GM19372 (cell line): Measurements from ENCODE around the gene NXPH1.

Source experiments
- ATAC-seq: cut with Tn5 transposase; IDR thresholded peaks from one replicate; pipeline ENCODE4 v1.9.1; 2021; ENCODE audit warnings: mild to moderate bottlenecking, low read depth, moderate library complexity; ENCODE audit not compliant: unreplicated experiment

NXPH1 gene

DNA sequence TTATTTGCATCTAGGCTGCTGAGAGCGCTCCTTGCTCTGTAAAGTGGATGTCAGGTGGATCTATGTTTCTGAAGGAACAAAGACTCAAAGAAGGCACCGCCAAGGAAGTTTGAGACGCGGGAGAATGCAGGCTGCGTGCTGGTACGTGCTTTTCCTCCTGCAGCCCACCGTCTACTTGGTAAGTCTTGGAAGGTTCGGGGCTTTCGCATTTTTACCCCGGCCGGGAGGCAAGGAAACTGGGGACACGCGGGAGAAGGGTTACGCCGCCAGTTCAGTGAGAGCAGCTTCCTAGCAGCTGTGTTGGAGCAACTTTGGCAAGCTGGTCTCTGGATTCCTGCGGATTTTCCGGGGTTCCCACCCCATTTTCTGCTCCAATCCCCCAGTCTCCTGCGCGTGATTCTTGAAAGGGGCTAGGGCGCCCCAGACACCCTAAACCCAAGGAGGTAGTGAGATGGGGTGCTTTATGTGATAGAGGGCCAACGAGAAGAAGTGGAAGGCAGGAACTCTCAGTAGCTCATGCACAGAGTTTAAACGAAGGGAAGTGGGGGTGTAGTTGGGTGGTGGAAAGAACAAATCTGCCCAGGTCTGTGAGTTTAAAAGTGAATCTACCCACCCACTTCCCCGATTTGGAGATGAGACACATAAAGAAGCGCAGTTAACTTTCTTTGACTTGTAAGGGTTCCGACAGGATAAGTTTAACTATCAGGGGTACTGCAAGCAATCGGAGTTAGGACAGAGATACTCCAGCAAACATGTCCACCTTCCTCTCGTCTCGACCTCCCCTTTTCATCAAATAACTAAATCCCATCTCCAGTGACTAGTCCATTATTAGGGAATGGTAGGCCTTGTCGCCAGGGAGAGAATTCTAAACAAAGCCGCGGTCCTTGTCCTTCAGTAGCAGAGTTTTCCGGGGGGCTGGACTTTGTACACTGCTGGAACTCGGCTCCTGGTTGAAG is 2.5 kb downstream of the NXPH1 start:
- ATAC-seq = no peak

DNA sequence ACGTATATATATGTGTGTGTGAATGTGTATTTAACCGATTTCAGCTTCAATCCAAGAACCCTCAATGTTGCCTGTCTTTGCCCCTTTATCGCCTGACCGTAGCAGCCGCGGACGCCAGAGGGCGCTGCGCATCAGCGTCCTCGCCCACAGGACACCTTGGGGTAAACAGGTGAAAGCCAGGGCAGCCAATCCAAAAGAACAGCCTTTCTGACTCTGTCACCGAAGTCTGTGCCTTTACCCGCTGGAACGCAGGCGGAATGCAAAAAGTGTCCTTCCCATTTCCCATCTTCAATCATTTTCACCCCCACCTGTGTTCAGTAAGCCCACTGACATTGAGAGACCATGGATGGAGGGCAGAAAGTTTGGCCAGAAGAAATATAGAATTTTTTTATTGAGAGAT is 3.6 kb downstream of the NXPH1 start:
- ATAC-seq = peak; percentile 75

DNA sequence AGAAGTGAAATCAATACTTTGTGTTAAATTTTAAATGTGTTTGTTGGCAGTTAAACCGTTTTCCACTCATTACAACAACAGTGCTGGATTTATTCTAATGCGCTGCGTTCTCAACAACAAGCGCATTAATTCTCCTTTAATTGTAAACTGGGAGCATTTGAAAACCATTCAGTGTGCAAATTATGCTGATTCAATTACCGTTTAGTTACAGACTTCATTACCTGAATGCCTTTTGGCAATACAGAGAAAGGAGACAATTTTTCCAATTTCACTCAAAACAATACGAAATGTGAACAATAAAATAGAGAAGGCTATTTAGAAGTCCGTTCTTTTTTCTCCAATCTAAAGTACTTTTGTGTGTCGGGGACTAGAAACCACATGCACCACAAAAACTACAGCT is 4.2 kb downstream of the NXPH1 start:
- ATAC-seq = no peak

DNA sequence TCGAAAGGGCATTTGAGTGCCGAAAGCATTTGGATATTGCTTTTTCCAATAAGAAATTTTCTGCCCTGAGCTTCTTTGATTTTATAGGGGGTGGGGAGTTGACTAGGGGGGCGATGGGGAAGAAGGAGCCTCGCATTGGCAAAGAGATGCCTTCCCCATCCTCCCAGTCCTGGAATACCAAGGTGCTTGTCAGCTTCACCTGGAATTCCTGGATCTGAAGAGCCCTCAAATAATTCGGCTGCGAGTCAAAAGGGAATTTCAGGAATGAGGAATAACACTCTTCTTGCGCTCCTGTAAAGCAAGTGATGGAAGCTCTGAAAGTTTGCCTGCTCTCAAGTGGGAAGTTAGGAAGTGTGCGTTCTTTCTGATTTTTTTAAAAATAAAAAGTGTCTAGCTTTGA is 7.3 kb downstream of the NXPH1 start:
- no peak for ATAC-seq

DNA sequence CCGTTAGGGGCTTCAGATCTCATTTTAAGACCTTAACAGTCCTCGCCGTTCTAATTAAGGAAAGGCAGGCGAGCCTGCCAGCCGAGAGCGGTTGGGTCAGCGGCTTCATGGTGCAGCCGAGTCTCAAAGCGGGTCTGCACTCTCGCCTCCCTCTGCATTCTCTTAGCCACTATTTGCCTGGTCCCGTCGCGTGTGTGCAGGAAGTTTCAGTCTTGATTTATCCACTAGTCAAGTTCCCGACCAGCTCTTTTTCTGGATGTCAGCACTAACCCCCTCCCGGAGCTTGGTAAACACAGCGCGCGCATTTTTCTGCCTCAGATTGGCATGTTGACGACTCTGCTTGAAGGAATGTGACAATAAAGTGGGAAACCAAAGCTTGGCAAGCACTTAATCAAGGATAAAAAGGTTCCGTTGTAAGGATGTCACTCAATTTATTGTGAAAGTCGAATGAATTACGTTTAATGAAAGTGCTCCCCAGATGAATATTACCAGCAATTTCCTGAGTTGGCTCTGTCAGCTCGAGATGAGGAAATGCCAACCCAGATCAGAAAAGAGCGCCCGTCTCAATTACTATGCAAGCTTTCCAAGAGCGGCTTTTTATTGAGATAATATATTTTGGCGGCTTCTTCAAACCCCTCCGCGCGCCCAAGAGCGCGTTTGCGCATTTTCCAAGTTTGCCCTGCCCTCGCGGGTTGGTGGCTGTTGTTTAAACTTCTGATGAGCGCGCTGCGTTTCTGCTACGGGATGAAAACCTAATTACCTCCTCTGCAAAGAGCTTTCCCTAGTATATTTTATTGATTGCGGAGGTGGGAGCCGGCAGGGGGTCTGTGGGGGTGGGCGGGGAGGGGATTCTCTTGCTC is 7.9 kb downstream of the NXPH1 start:
- ATAC-seq = no peak

DNA sequence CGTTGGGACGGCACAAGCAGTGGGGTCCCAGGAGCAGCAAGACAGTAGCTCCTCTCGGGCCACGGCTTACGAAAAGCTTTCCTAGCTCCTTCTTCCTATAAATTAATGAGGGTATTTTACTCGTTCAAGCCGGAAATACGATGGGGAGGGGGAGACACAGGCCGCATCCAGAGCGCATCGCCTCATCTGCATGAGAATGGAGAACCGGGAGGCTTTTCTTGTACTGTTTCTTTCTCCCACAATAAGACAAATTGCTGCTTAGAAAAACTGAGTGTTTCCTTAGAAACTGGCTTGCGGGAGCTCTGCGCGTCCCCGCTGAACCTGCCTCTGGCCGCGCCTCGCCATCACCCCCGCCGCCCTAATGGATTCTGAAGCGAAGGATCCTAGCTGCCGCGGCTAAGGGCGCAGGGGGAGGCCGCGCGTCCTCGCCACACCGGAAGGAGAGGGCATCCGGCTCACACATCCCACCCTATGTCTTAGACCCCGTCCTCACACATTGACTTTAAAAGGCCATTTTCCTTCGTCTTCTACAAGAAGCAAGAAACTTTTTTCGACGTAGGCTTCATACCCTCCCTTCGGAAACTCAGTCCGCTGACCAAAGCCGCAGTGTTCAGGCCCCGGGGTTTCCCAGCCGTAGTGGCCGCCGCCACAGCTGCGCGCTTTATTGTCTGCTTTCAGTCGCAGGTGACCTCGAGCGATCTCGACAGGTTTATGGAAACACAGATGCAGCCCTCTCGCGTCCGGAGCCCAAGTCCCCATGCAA is 8.8 kb downstream of the NXPH1 start:
- no peak for ATAC-seq

DNA sequence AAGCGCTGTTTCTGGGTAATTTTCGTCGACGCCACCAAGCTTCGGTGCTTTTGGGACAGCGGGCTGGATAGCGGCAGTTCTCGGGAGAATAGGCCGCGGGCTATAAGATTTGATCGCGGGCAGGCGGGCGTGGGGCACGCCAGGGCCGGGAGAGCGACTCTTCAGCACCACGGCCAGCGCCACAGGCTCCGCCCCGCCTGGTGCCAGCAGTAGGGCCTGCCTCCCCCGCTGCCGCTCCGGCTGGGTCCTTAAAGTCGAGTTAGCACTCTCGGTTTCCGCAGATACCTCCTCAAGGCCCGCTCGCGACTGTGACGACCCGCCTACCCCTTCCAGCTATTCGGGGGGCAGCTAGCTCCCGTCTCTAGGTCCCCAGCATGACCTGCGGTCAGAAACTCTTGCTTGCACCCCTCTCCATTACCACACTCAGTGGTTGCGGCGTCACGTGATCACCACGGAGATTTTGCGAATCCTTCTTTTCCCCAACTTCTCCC is 9.4 kb downstream of the NXPH1 start:
- no peak for ATAC-seq

DNA sequence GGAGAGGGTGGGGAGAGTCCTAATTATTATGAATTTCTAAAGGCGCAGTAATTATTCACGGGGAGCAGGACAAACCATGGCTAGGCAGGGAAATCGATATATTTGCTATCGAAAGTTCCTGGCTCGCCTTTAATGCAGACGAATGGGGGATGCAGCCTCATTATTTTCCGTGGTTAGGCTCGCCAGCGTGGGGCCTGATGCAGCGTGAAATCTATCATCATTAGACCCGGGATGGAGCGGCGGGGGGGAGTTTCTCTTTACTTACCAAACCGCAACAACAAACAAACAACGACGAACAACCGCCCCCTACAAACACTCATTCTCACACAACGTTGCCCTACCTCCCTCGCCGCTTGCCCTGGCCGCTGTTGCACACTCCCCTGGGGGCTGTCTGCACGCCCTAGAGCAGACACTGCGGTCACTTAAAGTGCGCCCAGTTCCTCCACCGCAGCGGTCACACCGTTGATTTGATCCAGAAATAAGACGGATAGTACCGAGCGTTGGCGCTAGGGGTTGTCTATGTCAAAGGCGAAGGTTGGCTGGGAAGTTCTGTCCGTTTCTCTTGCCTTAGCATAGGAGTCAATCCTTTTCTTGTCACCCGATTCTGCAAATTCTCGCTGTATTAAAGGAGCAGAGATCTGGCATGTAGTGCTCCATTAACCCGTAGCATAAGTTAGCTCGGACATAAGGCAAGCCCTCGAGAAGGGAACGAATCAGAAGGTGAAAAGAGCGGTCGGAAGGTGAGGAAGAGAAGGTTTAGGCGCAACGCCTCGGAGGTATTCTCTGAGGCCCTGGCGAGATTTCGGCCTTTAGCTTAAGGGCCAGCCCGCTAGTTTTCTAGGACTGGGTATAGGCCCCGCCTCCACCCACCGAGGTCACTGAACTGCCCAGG is 10.4 kb downstream of the NXPH1 start:
- ATAC-seq = no peak

DNA sequence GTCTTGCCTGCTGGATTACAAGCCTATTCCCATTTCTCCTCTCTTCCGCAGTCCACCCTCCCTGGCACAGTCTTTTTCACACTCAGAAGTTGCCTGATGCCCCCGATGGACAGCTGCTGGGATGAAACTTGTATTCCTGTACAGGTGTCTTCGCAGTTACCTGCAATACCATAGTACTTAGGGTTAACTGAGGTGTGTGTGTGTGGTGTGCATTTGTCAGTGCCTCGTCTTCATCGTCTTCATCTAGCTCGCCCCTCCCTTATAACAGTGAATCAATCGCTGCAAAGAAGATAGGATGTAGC is 11.0 kb downstream of the NXPH1 start:
- no peak for ATAC-seq

DNA sequence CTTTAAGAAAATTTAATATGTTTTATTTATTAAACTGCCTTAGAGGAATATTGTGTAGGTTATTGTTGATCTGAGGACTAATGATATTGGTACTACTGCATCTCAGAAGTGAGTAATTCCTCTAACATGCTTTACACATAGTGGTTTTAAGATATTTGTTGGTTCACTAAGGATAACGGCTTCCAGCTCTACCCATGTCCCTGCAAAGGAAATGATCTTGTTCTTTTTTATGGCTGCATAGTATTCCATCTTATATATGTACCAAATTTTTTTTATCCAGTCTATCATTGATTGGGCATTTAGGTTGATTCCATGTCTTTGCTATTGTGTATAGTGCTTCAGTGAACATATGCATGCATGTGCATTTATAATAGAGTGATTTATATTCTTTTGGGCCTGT is 20.1 kb downstream of the NXPH1 start:
- ATAC-seq = no peak

DNA sequence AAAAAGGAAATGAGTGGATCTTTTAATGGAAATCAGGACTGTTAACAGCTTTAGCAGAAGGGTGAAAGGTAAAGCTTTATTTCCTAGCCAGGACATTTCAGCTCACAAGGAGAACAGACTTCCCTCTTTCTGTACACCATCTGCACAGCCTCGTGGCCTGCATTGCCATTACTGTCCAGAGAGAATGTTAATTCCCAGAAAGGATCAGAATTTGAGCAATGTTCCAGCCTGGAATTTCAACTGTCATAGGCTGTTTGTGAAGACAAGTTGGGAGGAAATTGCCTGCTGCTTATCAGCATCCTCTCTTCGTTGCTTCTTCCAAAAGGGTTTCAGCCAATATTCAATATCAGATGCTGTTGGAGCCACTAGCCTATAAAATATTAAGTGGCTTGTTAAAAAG is 22.0 kb downstream of the NXPH1 start:
- ATAC-seq = no peak

DNA sequence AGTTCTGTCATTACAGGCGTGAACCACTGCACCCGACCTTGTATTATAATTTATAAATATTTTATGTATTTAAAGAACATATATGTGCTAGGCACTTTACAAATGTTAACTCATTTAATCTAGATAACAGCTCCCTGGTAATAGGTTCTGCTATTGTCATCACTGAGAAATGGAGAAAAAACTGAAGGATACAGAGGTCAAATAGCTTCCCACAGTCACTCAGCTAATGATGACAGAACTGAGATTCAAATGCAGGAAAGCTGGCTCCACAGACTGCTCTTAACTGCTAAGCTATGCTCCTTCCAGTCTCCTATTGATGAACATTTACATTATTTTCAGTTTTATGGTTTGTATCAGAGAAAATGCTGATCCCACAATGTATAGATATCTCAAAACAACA is 28.9 kb downstream of the NXPH1 start:
- ATAC-seq = no peak

DNA sequence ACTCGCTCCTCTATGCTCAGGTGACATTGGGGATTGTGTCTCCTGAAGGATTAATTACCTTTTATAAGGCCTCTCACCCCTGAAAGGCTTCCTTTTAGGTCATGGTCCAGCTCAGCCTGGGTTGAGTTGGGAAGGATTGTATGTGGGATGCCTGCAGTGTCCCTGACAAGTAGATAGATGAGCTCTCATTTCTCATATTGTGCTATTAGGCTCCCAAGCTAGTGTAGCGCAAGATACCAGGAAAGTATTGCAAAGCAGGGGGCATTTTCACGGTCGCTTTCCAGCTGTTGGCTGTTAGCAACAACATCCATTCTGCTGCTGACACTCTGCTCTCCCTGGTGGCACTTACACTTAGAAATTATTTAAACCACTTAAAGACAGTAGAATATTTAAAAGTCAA is 31.9 kb downstream of the NXPH1 start:
- no peak for ATAC-seq

DNA sequence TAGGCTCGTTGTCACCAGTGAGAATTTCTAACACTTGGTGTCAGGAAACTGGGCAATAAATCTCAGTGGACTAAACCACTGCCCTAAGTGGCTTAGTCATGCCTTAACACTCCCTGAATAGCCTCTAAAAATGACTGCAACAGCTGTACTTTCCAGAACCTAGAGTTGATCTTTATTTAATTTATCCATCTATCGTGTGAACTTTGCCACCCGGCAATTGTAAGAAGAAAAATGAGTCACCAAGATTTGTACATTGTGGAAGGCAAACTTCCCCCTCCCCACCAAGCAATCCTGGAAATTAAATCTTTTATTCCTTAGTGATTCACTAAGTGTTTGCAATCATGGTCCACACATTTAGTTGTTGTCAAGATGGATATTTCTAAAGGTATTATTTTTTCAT is 47.1 kb downstream of the NXPH1 start:
- ATAC-seq = no peak

DNA sequence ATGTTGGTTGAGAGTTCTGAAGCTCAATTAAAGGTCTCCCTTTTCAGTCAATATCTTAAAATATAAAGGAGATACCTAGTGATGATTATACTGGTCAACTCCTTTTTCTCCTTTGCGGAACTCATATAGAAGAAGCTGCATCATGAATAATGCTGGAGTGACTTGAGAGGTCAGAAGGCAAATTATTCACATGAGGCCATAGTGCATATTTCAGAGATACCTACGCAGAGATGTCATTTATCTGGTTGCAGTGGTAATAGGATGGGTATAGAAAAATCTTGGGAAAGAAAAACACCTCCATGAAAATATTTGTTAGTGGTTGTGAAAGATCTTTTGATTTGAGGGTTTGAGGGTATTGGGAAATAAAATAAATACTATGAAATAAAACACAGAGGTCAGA is 47.7 kb downstream of the NXPH1 start:
- ATAC-seq = no peak

DNA sequence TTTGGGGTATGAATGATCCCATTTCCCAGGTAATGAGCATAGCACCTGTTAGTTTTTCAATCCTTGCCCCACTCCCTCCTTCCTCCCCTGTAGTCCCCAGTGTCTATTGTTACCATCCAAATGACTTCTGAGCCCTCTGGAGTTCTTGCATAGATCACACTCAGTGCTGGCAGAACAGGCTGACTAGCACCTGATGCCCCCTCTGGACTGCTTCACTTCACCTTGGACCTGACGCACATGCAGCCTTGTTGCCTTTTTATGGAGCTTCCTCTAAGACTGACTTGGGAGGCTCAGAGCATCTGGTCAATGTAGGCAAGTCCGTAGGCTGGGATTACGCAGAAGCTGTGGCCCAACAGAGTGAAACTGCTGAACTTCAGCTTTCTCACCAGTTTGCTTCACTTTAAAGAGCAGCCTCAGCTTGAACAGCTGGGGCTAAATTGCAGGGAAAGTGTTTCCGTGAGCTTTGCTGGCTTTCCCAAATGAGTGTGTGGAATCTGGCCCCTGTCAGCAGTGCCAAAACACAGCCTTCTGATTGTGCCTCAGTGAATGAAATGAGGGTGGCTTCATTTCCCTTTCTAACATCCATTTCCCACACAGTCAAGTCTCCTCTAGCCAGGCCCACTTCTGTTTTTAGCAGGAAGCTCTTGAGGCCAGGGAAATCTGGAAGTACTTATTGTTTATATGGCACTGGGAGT is 48.5 kb downstream of the NXPH1 start:
- ATAC-seq = no peak

DNA sequence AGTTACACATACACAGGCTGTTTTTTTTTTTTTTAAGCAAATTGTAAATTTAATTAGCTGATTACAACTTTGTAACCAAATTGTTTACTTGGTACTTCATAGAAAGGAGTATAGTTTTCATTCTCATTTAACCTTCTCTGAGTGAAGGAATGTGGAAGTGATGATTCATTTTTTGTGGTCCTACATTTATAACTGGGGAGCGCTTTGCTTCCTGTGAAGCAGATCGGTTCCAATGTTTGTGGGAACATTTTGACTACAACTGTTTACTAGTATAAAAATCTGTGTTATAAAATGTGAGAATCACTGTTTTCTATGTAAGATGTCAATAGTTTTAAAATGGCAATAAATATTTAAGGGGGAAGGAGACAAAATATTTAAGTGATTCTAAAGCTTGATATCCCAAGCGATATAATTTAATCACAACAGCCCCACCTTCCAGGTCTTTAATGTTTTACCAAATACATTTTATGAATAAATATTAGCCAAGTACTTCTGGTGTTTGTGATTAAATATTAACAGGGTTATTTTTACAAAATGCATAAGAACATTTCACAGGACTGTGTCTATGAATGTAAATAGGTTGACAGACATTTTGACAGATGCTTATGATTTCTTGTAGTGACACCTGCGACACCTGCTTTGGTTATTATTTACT is 57.1 kb downstream of the NXPH1 start:
- no peak for ATAC-seq

DNA sequence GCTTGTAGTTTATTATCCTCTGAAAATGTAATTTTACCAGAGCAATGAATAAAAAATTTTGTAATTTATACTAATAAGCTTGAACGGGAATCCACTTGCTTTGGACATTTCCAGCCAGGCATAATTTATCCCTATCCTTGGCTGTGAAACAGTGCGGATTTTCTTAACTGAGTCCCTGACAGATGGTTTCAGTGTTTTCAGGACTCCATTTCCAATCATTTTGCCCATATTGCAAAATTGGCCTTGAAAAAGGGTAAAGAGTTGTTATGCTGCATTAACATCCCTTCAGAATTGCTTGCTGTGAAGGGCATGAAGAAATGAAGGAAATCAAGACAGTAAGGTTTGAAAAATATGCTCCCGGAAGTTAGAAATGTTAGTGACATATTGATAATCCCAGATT is 57.7 kb downstream of the NXPH1 start:
- no peak for ATAC-seq
